Measurements from ENCODE around the gene ANKS1A. TPM values are rescaled to one million over a fixed set of nuclear protein-coding genes. Genes with fewer than 3 reads are reported as not detected.

Gene ANKS1A
- total RNA-seq, 1 experiment from 2014 or later = 26.5 TPM

GRCh38 chr6:34888514-34888856 lies 570 bp upstream of the ANKS1A start:
- Histone ChIP-seq H3K56ac (ENCODE audit: insufficient read length, low read depth, low read length) (no peak overlapping the region), H2BK5ac (ENCODE audit: insufficient read length, low read length) (peak overlapping the region; percentile 11), H2BK20ac (ENCODE audit: low read depth, low read length, poor library complexity, severe bottlenecking) (no peak overlapping the region), H2BK15ac (ENCODE audit: low read depth, low read length) (no peak overlapping the region), H4K8ac (replicated peaks; ENCODE audit: insufficient read length, low read depth, low read length) (no peak overlapping the region), H3K9ac (ENCODE audit: extremely low read depth, insufficient read length, low read length) (peak overlapping the region; percentile 87), H4K20me1 (ENCODE audit: control insufficient read depth, insufficient read depth, insufficient read length) (no peaks in the 10 kb centered on the region), H3K27me3 (ENCODE audit: insufficient read depth, low read length) (no peaks in the 10 kb centered on the region), H2AK5ac (ENCODE audit: insufficient read length, low read length) (no peak overlapping the region), H4K5ac (ENCODE audit: insufficient read length, low read depth, low read length) (no peak overlapping the region), H3K4me1 (ENCODE audit: insufficient read depth, low read length) (no peaks in the 10 kb centered on the region), H2BK120ac (ENCODE audit: low read depth, low read length, poor library complexity, severe bottlenecking) (peak overlapping the region; percentile 27), H3K23me2 (ENCODE audit: insufficient read length, low read depth, low read length, poor library complexity, severe bottlenecking) (peaks cover 13% of the 10 kb centered on the region), H3K4me2 (ENCODE audit: insufficient read depth, insufficient read length, low read length) (peak overlapping the region; percentile 93), H3T11ph (ENCODE audit: low read length) (no peak overlapping the region), H3K79me2 (ENCODE audit: insufficient read depth, low read length) (peaks cover 12% of the 10 kb centered on the region), H3K27ac (ENCODE audit: insufficient read length, low read depth, low read length) (peak overlapping the region; percentile 88), H2BK12ac (ENCODE audit: insufficient read length, low read depth, low read length) (no peak overlapping the region), H3K18ac (ENCODE audit: insufficient read length, low read depth, low read length) (peak overlapping the region; percentile 69), H3K23ac (ENCODE audit: insufficient read length, low read depth, low read length) (no peak overlapping the region), H2AFZ (ENCODE audit: low read length) (no peak overlapping the region), H3K79me1 (ENCODE audit: insufficient read depth, low read depth, low read length, poor library complexity, severe bottlenecking) (peaks cover 3% of the 10 kb centered on the region), H4K91ac (ENCODE audit: insufficient read length, low read depth, low read length) (no peak overlapping the region), H3K4ac (ENCODE audit: low read depth, low read length) (no peak overlapping the region), H3K9me3 (ENCODE audit: control insufficient read depth, low read depth, low read length) (no peaks in the 10 kb centered on the region), H3K14ac (ENCODE audit: insufficient read depth, low read length) (peak overlapping the region; percentile 27; the same call in 1 of the 2 replicates)
- Mint-ChIP-seq H3K4me3 (peak overlapping the region; percentile 99 to 100), H3K27me3 (ENCODE audit: low read depth) (no peaks in the 10 kb centered on the region), H3K27ac (peak overlapping the region; percentile 97 to 99 (median 99)), H3K4me1 (peaks cover 18 to 19% of the 10 kb centered on the region in 2 experiments), H3K9me3 (peaks cover 0 to 4% of the 10 kb centered on the region in 2 experiments; a peak in 1 of 5 replicates), H3K36me3 (ENCODE audit: insufficient read depth in 1 of 3, low read depth in 3 of 3) (peaks cover 9 to 26% (median 21%) of the 10 kb centered on the region in 3 experiments)
- TF ChIP-seq CTCF (conservative IDR thresholded peaks at IDR 0.05) = no peak
- no peak for DNase-seq
- WGBS (ENCODE audit: extremely low coverage, insufficient read length, low lambda C conversion rate) = no CpG with 5 or more reads among the region's 5 CpGs

Data from H9 (cell line).